GM23338 (cell line): Measurements from ENCODE around the gene PRDM2. TPM values are rescaled to one million over a fixed set of nuclear protein-coding genes. Genes with fewer than 3 reads are reported as not detected.

Experiments used
- ATAC-seq: fragments of 200-7000 bp; cut with Tn5 transposase; 3 replicates; pipeline ENCODE4 v1.9.1; 2020
- DNase-seq: peaks from one replicate; pipeline ENCODE4 v3.0.0-alpha.2; 2015; ENCODE audit warnings: low spot score
- H2AFZ ChIP-seq: fragments of 200-600 bp; sonication (generic); 2 replicates; pipeline ENCODE4 v1.8.0; 2016; ENCODE audit warnings: antibody characterized with exemption, mild to moderate bottlenecking, moderate library complexity
- H3F3A ChIP-seq: fragments of 200-600 bp; sonication (generic); replicated peaks from 2 replicates; pipeline ENCODE4 v1.8.0; 2017; ENCODE audit warnings: antibody characterized with exemption, mixed run types, low read depth
- H3K27ac ChIP-seq: fragments of 200-600 bp; sonication (generic); 2 replicates; pipeline ENCODE4 v1.6.1; 2016; ENCODE audit warnings: low read depth
- H3K27me3 ChIP-seq: fragments of 200-600 bp; sonication (generic); 2 replicates; pipeline ENCODE4 v1.8.0; 2016; ENCODE audit warnings: mild to moderate bottlenecking, mixed run types, moderate library complexity; ENCODE audit not compliant: insufficient read depth
- H3K36me3 ChIP-seq: fragments of 200-600 bp; sonication (generic); 2 replicates; pipeline ENCODE4 v1.8.0; 2016; ENCODE audit warnings: mild to moderate bottlenecking; ENCODE audit not compliant: insufficient read depth
- H3K4me1 ChIP-seq: fragments of 200-600 bp; sonication (generic); 2 replicates; pipeline ENCODE4 v1.8.0; 2016; ENCODE audit warnings: mild to moderate bottlenecking, moderate library complexity; ENCODE audit not compliant: insufficient read depth
- H3K4me2 ChIP-seq: fragments of 200-600 bp; sonication (generic); 2 replicates; pipeline ENCODE4 v1.7.1; 2017; ENCODE audit warnings: mixed run types
- H3K4me3 ChIP-seq: fragments of 200-600 bp; sonication (generic); 2 replicates; pipeline ENCODE4 v1.6.1; 2016; ENCODE audit warnings: mixed run types
- H3K79me2 ChIP-seq: fragments of 200-600 bp; sonication (generic); replicated peaks from 2 replicates; pipeline ENCODE4 v1.8.0; 2017; ENCODE audit warnings: mild to moderate bottlenecking; ENCODE audit not compliant: insufficient read depth
- H3K9me2 ChIP-seq: fragments of 200-600 bp; sonication (generic); 2 replicates; pipeline ENCODE4 v1.8.0; 2017; ENCODE audit not compliant: insufficient read depth
- H4K20me1 ChIP-seq: fragments of 200-600 bp; sonication (generic); replicated peaks from 2 replicates; pipeline ENCODE4 v1.8.0; 2017; ENCODE audit warnings: mild to moderate bottlenecking; ENCODE audit not compliant: insufficient read depth
- H3K27ac Mint-ChIP-seq: 2 replicates; pipeline ENCODE4 v1.8.0; 2020; ENCODE audit warnings: inconsistent platforms, mild to moderate bottlenecking, moderate library complexity, mixed read lengths
- H3K27me3 Mint-ChIP-seq: 3 replicates; pipeline ENCODE4 v1.8.0; 2022; ENCODE audit warnings: low read depth, mild to moderate bottlenecking, moderate library complexity, mixed read lengths, inconsistent platforms; ENCODE audit not compliant: insufficient read depth, poor library complexity
- H3K36me3 Mint-ChIP-seq: 3 replicates; pipeline ENCODE4 v1.8.0; 2021; ENCODE audit warnings: low read depth, mild to moderate bottlenecking, inconsistent platforms, moderate library complexity, mixed read lengths
- H3K4me1 Mint-ChIP-seq: 3 replicates; pipeline ENCODE4 v1.8.0; 2020; ENCODE audit warnings: mild to moderate bottlenecking, inconsistent platforms, mixed read lengths
- H3K4me3 Mint-ChIP-seq: 3 replicates; pipeline ENCODE4 v1.8.0; 2021; ENCODE audit warnings: moderate library complexity, mild to moderate bottlenecking, inconsistent platforms, mixed read lengths
- H3K9me3 Mint-ChIP-seq: 3 replicates; pipeline ENCODE4 v1.8.0; 2020; ENCODE audit warnings: moderate library complexity, mild to moderate bottlenecking, inconsistent platforms, mixed read lengths
- CTCF ChIP-seq, 2 experiments: fragments of 200-600 bp in 1 of 2; sonication (generic) in 1 of 2; conservative IDR thresholded peaks; 2 replicates each; pipeline versions ENCODE4 v1.5.1 to v1.6.1; 2016 to 2017; ENCODE audit warnings: antibody characterized with exemption in 2 of 2, low read depth in 2 of 2, mild to moderate bottlenecking in 2 of 2, moderate library complexity in 1 of 2
- POLR2AphosphoS5 ChIP-seq: IDR thresholded peaks from 2 replicates; pipeline ENCODE4 v1.6.1; 2016; ENCODE audit warnings: antibody characterized with exemption, low read depth
- REST ChIP-seq: IDR thresholded peaks from one replicate; pipeline ENCODE4 v1.6.1; 2018; ENCODE audit warnings: antibody characterized with exemption; ENCODE audit not compliant: unreplicated experiment
- STAT1 ChIP-seq: IDR thresholded peaks from one replicate; pipeline ENCODE4 v1.6.1; 2016; ENCODE audit warnings: antibody characterized with exemption; ENCODE audit not compliant: unreplicated experiment
- ZNF114 ChIP-seq: fragments of 250-450 bp; sonication (Bioruptor Pico); IDR thresholded peaks from 2 replicates; pipeline ENCODE4 v1.5.0; 2020; ENCODE audit warnings: mild to moderate bottlenecking, moderate library complexity
- polyA plus RNA-seq: library from polyadenylated mRNA; unstranded; fragments of >200 nt; fragmentation: Nextera tagmentation; extraction: Ambion mirVana; gene quantifications from 2 replicates; pipeline ENCODE4 v1.2.1, GENCODE V29; 2016
- total RNA-seq: library from RNA; depleted of rRNA; stranded (reverse); fragments of >200 nt; shearing (Covaris generic); gene quantifications from 2 replicates; pipeline ENCODE4 v1.2.3, GENCODE V29; 2014

The PRDM2 gene
- total and polyA plus RNA-seq, 2 experiments from 2014 or later, result 11.6 to 28.3 TPM

GRCh38 chr1:13725714-13726175 is 25.8 kb downstream of the PRDM2 start:
- Histone ChIP-seq H3K4me2 (no peak overlapping the region), H3F3A (no peaks in the 10 kb centered on the region), H3K4me3 (no peak overlapping the region), H3K9me2 (no peaks in the 10 kb centered on the region), H3K27me3 (peaks cover 68% of the 10 kb centered on the region), H3K4me1 (0 out of 2 replicates have a peak, but pooled peaks cover 3% of the 10 kb centered on the region), H3K36me3 (no peaks in the 10 kb centered on the region), H4K20me1 (peaks cover 78% of the 10 kb centered on the region), H3K79me2 (peaks cover 9% of the 10 kb centered on the region; the same call in 1 of the 2 replicates), H2AFZ (no peak overlapping the region), H3K27ac (no peak overlapping the region)
- TF ChIP-seq REST (no peak), CTCF (conservative IDR thresholded peaks at IDR 0.05; ENCODE audit: low read depth in 2 of 2) (peak; percentile 58 to 59)
- Mint-ChIP-seq H3K36me3 (no peaks in the 10 kb centered on the region), H3K27me3 (peaks cover 54% of the 10 kb centered on the region), H3K9me3 (no peaks in the 10 kb centered on the region), H3K4me3 (no peak overlapping the region), H3K4me1 (peaks cover 14% of the 10 kb centered on the region), H3K27ac (no peak overlapping the region)
- ATAC-seq (peak; percentile 19; the same call in 1 of the 3 replicates), DNase-seq (peak; percentile 51)

- Mint-ChIP-seq H3K4me3 (no peak overlapping the region), H3K36me3 (no peaks in the 10 kb centered on the region), H3K27me3 (peaks cover 34% of the 10 kb centered on the region), H3K4me1 (peaks cover 13% of the 10 kb centered on the region), H3K9me3 (no peaks in the 10 kb centered on the region), H3K27ac (no peak overlapping the region)
- Histone ChIP-seq H3K4me3 (no peak overlapping the region), H3K27me3 (peaks cover 44% of the 10 kb centered on the region), H3K79me2 (no peaks in the 10 kb centered on the region; the same call in 1 of the 2 replicates), H3K27ac (no peak overlapping the region), H3K4me1 (0 out of 2 replicates have a peak, but pooled peaks cover 3% of the 10 kb centered on the region), H3K9me2 (no peaks in the 10 kb centered on the region), H3K36me3 (no peaks in the 10 kb centered on the region), H3K4me2 (no peak overlapping the region), H3F3A (no peaks in the 10 kb centered on the region), H4K20me1 (peaks cover 59% of the 10 kb centered on the region), H2AFZ (no peak overlapping the region)
- no peak for TF ChIP-seq STAT1
- TF ChIP-seq ZNF114 (CRISPR knock-in tag), result no peak
- TF ChIP-seq POLR2AphosphoS5, result no peak
- ATAC-seq (no peak), DNase-seq (no peak)
Measured at GRCh38 chr1:13728091-13728715, 28.2 kb downstream of the PRDM2 start.
